DOHH2 (cell line): ENCODE data around the gene POT1.

Experiments
- CTCF ChIP-seq: fragments of 200-600 bp; sonication (generic); IDR thresholded peaks from one replicate; pipeline ENCODE4 v1.5.1; 2014; ENCODE audit warnings: antibody characterized with exemption, mild to moderate bottlenecking, low read depth, low read length; ENCODE audit not compliant: poor library complexity, severe bottlenecking
- EZH2phosphoT487 ChIP-seq: fragments of 200-600 bp; sonication (generic); IDR thresholded peaks from 2 replicates; pipeline ENCODE4 v1.6.1; 2017; ENCODE audit warnings: borderline replicate concordance, mild to moderate bottlenecking, antibody characterized with exemption, low read length, moderate library complexity, mixed read lengths

- TF ChIP-seq CTCF (no peak), EZH2phosphoT487 (no peak)
Observed at GRCh38 chr7:124930173-124930623, 573 bp upstream of the POT1 start.
